T-helper 1 cell treated with Interleukin-12 subunit alpha and Interleukin-12 subunit beta and Interleukin-4 antibody, amounts not matched to agents 30 ng/mL and 1 ng/mL, for 36 hours (primary cell): ENCODE data around the gene ARL8B. TPM values are rescaled to one million over a fixed set of nuclear protein-coding genes. Genes with fewer than 3 reads are reported as not detected.
"Not testable (repeated sequence)": the region's sequence is repeated elsewhere in the genome, so short reads cannot be mapped to it uniquely, and the experiment has no call there.

ENCODE experiments used
- intact Hi-C: fragments of 100-400 bp; cut with micrococcal nuclease; formaldehyde crosslinking; loops from one replicate; pipeline ENCODE4 v1.15.1; 2024
- total RNA-seq: library from RNA; stranded (reverse); gene quantifications from 2 replicates; pipeline ENCODE4 v1.2.3, GENCODE V29; 2022

Gene ARL8B
- total RNA-seq, 1 donor from 2014 or later, result 50.9 TPM

DNA sequence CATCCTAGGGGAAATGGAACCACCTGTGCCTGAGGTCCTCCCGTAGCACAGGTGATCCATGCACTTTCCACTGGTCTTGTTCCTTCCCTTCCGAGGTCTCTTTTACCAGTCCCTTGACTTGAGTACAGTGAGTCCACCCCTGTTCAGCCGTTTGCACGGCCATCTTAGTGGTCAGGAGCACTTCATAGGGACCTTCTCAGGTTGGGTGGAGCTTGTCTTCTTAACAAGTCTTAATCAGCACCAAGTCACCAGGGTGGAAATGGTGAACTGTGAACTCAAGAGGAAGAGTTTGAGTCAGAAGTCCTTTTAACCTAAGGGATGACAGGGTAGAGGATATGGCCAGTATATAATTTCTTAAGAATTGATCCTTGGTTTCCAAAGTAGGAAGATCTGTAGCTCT is 21.4 kb downstream of the ARL8B start:
- intact Hi-C loops, result no loop called here

DNA sequence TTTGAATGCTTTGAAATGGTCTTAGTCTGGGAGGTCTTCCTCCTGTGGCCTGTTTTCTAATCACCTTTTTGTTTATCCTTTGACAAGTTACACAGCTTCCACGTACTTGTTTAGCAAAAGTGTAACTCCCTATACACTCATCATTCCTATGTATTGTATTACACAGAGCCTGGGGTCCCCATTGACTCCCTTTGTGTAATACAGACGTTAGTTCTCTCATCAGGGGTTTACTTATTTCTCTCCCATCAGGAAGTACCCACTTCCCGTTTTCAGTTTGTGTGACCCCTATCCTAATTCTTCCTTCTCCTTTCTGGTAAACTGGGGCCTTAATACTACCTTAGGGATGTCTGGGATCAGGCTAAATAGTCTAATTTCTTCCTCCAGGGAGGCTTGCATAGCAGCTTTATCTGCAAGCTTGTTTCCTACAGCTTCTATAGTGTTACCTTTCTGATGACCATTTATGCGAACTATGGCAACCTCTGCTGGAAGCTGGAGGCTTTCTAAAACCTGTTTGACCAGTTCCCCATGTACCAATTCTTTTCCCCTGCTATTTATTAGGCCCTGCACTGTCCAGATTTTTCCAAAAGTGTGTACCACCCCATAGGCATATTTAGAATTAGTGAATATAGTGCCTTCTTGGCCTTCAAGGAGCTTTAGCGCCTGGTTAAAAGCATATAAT is 22.4 kb downstream of the ARL8B start:
- intact Hi-C loops, result no loop called here

DNA sequence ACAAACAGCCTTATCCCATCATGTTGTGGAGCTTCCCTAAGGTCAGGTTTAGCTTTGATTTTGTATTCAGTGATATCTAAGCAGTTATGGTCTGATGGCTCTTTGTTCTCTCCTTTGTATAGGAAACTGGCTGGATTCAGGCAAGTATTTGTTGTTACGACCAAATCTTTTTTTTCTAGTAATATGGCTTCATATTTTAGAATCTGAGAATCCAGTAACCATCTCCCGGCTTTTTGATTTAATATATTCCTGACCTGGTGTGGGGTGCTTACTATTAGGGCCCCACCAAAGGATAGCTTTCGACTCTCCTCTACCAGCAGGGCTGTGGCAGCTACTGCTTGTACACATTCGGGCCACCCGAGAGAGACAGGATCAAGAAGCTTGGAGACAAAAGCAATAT is 23.0 kb downstream of the ARL8B start:
- intact Hi-C loops, result no loop called here

DNA sequence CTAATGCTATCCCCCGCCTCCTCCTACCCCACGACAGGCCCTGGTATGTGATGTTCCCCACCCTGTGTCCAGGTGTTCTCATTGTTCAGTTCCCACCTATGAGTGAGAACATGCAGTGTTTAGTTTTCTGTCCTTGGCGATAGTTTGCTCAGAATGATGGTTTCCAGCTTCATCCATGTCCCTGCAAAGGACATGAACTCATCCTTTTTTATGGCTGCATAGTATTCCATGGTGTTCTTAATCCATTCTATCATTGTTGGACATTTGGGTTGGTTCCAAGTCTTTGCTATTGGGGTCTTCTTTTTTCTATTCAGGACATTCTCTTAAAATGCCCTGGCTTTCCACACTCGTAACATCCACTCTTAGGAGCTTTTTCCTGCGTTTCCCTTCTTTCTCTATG is 25.1 kb downstream of the ARL8B start:
- intact Hi-C loops, result not testable (repeated sequence)

DNA sequence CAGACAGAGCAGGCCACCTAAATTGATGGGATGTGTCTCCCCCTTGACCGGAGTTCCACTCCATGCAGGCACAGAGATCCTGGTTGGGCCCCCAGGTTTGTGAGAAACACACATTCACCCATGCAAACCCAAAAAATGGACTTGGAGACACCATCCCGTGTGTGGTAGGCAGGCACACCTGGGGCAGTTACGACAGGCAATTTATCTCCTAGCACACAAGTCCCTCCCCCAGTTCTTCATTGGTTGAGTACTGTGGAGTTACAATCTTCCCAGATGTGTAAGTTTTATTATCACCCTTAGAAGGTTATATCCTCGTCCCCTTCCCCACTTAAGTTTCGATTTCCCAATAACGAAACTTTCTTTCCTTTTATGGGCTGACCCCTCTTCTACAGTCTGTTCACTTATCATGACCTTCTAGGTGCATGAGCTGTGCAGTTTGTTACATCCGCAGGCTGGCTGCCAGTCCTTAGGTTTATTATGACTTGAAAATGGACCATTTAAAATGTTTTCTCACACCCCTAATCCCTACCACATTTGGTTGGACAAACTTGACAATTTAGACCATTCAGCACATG is 27.3 kb downstream of the ARL8B start:
- intact Hi-C loops, result no loop called here

DNA sequence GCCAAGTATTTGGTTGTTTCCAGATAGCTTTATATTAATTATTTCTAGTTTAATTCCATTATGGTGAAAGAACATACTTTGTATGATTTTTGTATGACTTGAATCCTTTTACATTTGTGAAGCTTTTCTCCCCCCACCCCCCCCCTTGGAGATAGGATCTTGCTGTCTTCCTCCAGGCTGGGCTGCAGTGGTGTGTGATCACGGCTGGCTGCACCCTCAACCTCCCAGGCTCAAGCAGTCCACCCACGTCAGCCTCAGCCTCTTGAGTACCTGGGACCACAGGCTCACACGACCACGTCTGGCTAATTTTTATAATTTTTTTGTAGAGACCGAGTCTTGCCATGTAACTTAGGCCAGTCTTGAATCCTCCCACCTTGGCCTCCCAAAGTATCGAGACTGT is 29.5 kb downstream of the ARL8B start:
- intact Hi-C loops, result no loop called here

DNA sequence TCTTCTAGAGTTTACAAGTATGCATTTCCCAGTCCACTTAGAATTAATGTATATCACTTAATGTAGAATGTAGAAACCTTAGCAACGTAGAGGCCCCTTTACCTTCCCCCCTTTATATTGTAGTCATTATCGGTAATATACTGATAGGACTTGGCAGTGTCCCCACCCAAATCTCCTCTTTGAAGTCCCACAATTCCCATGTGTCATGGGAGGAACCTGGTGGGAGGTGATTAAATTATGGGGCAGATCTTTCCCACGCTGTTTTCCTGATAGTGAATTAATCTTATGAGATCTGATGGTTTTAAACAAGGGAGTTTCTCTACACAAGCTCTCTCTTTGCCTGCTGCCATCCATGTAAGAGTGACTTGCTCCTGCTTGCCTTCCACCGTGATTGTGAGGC is 31.0 kb downstream of the ARL8B start:
- intact Hi-C loops, result no loop called here

DNA sequence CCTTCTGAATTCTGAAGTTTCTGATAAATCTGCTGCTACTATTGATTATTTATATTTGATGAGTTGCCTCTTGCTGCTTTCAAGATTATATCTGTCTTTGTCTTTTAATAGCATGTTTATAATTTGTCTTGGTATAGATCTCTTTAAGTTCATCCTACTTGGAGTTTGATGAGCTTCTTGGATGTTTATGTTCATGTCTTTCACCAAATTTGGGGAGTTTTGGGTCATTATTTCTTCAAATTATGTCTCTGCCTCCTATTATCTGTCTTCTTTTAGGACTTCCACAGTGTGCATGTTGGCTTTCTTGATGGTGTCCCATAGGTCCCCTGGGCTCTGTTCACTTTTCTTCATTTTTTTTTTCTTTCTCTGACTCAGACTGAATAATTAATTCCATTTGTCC is 33.1 kb downstream of the ARL8B start:
- intact Hi-C loops, result no loop called here

DNA sequence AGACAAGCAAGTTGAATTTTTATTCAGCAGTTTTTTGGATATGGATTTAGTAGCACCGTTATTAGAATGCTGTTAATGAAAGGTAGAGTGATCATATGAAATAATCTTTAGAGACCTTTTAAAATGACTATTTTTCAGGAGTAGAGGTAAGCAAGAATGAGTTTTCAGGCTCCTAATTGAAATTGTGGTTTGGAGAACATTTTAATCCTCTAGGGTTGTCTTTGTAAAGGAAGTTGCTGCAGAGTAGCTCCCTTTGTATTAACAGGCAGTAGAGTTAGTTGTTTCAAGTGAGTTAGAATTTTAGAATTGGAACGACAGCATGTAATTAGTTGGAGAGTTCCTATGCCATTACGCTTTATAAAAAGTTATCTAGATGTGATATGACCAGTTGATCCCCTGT is 38.2 kb downstream of the ARL8B start:
- intact Hi-C loops, result no loop called here

DNA sequence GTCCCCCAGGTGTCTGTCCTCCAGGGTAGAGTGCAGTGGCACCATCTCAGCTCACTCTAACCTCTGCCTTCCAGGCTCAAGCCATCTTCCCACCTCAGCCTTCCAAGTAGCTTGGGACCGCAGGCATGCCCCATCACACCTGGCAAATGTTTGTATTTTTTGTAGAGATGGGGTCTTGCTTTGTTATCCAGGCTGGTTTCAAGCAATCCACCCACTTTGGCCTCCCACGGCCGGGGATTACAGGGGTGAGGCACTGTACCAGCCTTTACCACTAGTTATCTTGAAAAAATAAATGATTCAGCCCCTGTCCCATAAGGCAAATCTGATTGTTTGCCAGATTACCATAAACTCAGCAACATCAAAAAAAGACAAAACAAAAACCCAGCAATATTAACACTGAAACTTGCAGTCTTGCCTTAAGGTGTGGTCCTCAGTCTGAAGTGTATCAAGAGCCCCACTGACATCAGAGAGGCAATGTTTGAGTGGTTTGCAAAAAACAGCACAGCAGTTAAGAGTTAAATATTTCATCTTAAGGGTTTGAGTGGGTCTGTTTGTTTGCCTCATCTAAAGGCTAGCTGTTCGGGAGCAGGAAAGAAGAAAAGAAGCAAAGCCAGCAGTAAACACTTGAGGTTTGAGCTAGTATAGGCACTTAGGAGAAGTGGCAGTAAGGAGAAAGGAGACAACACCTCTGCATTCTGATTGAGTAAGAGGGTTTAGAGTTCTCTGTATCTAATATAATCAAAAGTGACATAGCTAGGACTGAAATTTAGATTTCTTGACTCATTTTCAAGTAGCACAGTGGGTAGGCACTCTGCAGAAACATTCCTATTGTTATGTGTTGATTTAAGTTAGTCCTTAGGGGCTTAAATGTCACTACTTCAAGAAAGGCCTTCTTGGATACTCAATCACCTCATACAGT is 39.1 kb downstream of the ARL8B start:
- intact Hi-C loops, result no loop called here

DNA sequence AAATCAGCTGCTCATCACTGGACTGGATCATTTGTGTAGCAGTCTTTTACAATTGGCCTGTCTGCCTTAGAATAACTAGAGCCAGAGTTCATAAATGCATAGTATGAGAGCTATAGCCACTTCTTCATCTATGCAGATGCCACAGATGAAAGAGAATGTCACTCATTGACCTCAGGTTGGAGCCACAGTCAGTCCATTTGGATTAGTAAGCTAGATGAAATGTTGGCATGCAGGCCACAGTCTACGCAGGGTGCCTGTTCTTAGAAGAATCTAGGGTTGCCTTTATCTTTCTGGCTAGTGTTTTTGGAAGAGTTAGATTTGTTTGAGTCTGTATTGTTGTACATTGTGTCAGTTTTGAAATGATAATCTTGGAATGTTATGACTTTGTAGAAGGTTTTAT is 40.0 kb downstream of the ARL8B start:
- intact Hi-C loops, result no loop called here

DNA sequence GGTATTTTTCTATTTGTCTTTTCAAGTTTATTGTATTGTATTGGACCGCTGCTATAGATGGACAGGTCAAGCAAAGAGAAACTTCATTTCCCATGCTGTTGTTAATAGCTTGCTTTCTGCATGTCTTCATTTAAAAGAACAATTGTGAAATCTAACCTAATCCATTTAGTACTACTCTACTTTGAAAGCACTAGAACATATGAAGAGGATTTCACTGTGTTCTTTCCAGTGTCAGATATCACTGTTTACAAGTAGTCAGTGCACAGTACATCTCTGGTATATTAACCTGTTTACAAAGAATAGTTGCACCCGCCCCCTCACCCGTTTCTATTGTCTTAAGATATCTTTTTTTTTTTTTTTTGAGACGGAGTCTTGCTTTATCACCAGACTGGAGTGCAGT is 43.6 kb downstream of the ARL8B start:
- intact Hi-C loops, result no loop called here

DNA sequence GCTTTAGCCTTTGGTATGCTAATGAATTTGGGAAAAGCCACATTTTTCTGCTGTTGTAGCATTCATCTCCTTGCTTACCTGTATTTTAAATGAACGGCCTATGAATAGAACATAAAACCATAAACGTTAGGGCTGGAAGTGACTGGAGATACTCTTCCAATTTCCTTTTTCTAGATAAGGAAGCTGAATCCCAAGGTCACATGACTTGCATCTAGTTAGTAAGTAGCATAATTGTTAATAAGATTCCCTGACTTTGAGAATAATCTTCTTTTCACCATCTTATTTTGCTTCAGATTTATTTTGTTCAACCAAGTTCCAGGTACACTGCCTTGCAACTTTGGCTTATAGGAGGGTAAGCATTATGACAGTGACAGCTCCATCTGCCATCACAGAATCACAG is 44.8 kb downstream of the ARL8B start:
- intact Hi-C loops, result no loop called here

DNA sequence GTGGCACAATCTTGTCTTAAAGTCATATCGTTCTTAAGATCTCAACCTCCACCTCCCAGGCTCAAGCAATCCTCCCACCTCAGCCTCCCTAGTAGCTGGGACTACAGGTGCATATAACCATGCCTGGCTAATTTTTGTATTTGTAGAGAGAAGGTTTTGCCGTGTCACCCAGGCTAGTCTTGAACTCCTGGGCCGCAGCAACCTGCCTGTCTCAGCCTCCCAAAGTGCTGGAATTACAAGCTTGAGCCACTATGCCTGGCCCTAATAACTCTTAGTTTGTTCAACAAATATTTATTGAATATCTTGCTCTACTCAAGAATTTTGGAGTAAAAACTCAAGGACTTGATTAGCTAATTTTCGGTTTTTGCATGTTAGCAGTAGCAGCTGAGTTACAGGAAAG is 46.0 kb downstream of the ARL8B start:
- intact Hi-C loops, result no loop called here

DNA sequence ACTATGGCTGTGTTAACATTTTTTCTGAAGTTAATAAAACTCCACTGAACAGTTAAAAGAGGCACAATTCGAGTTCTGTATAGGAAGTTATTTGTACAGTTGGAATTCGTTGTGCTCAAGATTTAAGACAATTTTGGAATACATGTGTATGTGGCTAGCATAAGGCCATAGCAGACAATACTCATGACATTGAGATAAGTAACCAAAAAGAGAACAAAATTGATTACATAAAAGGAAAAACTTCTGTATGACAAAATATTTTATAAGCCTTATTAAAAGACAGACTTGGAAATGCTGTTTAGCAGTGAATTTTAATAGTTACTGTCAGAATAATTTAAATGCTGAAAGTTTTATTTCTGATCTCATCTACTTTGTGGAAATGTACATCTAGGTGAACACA is 47.7 kb downstream of the ARL8B start:
- intact Hi-C loops, result no loop called here

DNA sequence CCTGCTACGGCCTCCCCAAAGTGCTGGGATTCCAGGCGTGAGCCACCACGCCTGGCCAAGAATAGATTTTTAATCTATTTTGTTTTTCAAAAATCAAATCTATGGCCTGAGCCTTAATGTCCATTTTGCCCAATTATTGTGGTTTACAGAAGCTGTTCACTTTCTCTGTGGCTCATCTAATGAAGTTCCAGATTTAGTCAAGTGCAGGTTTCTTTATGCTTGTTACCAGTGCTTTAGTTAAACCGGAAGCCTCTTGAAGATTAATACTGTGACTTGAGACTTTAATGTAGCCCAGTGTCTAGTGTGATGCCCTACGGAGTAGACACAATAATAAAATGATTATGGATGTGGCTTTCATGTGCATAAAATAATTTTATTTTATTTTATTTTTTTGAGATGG is 48.9 kb downstream of the ARL8B start:
- intact Hi-C loops, result no loop called here

DNA sequence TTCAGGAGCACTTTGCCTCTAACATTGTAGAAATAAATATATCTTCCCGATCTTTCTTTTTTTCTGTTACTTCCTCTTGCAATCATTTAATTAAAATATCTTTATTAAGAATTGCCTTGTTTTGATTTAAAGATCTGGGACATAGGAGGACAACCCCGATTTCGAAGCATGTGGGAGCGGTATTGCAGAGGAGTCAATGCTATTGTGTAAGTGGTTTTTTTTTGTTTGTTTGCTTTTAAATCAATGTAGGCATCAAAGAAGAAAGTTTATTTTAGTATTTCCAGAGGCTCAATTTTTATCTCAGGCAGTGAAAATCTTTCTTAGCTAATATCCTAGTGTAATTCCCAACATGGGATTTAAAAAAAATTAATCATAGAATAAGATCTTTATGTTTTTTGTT is 49.9 kb downstream of the ARL8B start:
- intact Hi-C loops, result no loop called here

DNA sequence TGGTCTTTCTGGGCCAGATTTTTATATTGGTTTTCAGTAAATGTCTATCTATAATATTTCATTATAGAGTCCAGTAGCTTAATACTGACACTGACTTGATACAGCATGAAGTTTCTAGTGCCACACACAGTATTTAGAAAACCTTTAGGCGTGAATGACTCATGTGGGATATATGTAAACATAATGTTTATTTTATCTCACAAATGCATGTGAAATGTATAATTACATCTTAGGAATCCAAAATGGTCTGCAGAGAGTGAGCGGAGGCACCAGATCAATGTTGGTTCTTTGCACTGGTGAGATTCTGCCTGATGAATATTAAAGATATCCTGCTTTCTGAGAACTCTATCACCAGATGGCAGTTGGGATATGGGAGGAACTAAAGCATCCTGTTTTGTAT is 56.9 kb downstream of the ARL8B start:
- intact Hi-C loops, result not testable (repeated sequence)

DNA sequence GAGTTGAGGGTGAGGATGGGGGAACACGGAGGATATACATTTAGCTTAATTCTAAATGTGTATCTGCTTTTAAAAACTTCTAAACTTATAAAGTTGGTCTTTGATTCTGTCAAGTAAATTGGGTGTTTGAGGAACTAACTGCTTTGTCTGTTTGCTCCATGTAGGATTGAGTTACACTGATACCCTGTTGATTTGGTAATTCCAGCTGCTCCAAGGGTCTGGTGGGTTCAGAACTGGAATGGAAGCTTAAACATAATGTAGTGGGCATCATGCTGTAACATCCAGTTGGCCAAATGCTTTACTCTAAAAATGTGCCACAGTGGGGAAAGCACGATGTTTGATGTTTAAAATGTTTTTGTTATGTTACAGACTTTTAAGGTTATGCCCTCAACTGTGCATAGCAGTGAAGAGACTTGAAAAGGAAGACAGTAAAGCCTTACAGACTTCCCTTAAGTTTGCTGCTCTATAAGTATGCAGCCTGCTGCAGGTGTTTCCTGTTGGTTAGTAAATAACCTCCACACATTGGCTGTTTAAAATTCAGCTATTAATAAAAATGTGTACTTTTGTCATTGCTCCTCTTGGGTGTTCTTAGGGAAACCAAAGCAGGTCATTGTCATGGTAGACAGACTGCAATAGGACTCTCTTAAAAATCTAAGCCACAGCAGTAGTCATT is 59.5 kb downstream of the ARL8B start:
- intact Hi-C loops, result no loop called here

DNA sequence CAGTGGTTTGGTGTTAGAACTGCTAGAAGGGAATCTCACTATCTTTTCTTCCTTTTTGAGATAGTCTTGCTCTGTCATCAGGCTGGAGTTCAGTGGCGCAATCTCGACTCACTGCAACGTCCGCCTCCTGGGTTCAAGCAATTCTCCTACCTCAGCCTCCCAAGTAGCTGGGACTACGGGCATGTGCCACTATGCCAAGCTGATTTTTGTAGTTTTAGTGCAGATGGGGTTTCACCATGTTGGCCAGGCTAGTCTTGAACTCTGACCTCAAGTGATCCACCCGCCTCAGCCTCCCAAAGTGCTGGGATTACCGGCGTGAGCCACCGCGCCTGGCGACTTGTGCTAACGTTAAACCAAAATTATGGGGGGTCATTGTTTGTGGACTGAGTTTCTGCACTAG is 61.6 kb downstream of the ARL8B start:
- intact Hi-C loops, result not testable (repeated sequence)

DNA sequence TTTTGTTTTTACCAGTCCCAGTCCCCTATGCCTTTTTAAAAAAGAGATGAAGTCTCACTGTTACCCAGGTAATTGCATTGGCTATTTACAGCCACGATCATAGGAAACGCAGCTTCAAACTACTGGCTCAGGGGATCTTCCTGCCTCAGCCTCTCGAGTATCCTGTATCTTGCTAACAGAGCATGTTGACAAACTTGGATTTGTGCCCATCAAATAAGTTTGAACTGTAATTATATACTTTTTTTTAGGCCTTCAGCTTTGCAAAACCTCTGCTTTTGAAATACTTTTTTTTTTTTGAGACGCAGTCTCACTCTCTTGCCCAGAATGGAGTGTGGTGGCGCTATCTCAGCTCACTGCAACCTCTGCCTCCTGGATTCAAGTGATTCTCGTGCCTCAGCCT is 62.4 kb downstream of the ARL8B start:
- intact Hi-C loops, result no loop called here

DNA sequence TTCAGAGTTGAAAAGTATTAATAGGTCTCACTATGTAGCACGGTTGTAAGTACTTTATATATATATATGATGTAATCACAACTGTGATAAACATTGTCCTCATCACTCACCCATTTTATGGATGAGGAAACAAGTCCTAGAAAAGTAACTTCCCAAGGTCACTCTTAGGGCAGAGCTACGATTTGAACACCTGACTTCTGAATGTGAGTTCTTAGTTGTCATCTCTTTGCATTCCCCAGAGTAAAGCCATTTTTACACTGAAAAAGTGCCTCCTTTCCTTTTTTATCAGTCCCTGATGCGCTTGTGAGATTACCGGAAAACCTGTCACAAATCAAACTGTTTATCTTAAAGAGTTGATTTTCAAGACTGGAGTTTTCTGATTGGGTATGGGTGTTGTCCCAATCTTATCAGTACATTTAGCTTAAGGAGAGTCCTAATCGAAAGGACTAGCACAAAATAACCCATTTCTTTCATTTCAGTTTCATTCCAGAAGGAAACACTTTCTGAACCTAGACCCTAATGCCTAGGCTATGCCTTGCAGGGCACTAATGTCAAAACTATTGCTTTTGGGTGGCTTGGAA is 63.1 kb downstream of the ARL8B start:
- intact Hi-C loops, result loop anchor here (5.0 kb wide), 2 partner anchors 473 to 833 kb away; no protein-coding TSS in a partner anchor
